ENCODE measurements around the gene RBM14. TPM values are rescaled to one million over a fixed set of nuclear protein-coding genes. Genes with fewer than 3 reads are reported as not detected.

The RBM14 gene, protein sequence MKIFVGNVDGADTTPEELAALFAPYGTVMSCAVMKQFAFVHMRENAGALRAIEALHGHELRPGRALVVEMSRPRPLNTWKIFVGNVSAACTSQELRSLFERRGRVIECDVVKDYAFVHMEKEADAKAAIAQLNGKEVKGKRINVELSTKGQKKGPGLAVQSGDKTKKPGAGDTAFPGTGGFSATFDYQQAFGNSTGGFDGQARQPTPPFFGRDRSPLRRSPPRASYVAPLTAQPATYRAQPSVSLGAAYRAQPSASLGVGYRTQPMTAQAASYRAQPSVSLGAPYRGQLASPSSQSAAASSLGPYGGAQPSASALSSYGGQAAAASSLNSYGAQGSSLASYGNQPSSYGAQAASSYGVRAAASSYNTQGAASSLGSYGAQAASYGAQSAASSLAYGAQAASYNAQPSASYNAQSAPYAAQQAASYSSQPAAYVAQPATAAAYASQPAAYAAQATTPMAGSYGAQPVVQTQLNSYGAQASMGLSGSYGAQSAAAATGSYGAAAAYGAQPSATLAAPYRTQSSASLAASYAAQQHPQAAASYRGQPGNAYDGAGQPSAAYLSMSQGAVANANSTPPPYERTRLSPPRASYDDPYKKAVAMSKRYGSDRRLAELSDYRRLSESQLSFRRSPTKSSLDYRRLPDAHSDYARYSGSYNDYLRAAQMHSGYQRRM
- polyA plus RNA-seq (2011; rRNA removed) = 21.4 and 25.0 TPM in 2 replicates
- 20.6 and 22.4 TPM in 2 replicates for polyA minus RNA-seq (2011; rRNA and poly(A)+ RNA removed)

DNA sequence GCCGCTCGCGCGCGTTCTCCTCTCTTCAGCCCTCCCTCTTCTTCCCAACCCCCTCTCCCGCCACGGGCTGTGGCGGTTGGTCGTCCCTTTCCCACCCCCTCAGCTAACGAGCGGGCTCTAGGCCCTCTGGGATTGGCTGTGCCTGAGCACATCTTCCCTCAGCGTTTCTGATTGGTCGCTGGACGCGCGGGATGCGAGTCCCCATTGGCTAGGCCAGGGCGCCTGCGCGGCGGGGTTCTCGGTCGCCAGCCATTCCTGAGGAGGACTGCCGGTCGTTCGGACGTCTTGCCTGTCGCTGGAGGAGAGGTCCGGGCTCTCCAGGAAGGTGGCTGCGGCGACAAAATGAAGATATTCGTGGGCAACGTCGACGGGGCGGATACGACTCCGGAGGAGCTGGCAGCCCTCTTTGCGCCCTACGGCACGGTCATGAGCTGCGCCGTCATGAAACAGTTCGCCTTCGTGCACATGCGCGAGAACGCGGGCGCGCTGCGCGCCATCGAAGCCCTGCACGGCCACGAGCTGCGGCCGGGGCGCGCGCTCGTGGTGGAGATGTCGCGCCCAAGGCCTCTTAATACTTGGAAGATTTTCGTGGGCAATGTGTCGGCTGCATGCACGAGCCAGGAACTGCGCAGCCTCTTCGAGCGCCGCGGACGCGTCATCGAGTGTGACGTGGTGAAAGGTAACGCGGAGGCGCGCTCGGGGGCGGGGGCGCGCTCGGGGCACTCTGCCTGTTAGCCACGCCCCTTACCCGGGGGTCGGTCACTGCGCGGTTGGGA is at the start of gene RBM14:
Gene RBM14, plus strand, starts transcription at position 252 of the 776 bp plus-strand sequence. Its CDS starts 91 bp downstream, at position 343.
- Histone ChIP-seq H3K4me3 (ENCODE audit: low read depth, low read length) (peak within 1 kb of the TSS; percentile 95), H3K27me3 (ENCODE audit: control insufficient read depth, insufficient read depth, low read length) (no peaks in the 10 kb centered on the region), H3K27ac (ENCODE audit: low read depth, low read length) (peak within 1 kb of the TSS; percentile 93), H3K9me3 (ENCODE audit: control insufficient read depth, insufficient read depth, low read length) (0 out of 2 replicates have a peak, but pooled peaks cover 4% of the 10 kb centered on the region)
- CTCF ChIA-PET = interaction anchor here (0.5 to 0.7 kb wide), 2 partner anchors 37 to 68 kb away, joined by 3 to 4 read pairs; no protein-coding TSS in a partner anchor
- POLR2A ChIA-PET = interaction anchor here (0.6 to 4.6 kb wide), 21 partner anchors 8 to 728 kb away, joined by 3 to 61 read pairs (median 4); partner anchors contain the start of genes ACTN3, CCDC87, CCS and CTSF
- peak; percentile 96 for DNase-seq (ENCODE audit: low read depth, low spot score)
- TF ChIP-seq, protein P1, sequence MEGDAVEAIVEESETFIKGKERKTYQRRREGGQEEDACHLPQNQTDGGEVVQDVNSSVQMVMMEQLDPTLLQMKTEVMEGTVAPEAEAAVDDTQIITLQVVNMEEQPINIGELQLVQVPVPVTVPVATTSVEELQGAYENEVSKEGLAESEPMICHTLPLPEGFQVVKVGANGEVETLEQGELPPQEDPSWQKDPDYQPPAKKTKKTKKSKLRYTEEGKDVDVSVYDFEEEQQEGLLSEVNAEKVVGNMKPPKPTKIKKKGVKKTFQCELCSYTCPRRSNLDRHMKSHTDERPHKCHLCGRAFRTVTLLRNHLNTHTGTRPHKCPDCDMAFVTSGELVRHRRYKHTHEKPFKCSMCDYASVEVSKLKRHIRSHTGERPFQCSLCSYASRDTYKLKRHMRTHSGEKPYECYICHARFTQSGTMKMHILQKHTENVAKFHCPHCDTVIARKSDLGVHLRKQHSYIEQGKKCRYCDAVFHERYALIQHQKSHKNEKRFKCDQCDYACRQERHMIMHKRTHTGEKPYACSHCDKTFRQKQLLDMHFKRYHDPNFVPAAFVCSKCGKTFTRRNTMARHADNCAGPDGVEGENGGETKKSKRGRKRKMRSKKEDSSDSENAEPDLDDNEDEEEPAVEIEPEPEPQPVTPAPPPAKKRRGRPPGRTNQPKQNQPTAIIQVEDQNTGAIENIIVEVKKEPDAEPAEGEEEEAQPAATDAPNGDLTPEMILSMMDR (IDR thresholded peaks at IDR 0.05; ENCODE audit: low read depth, low read length) = no peak

DNA sequence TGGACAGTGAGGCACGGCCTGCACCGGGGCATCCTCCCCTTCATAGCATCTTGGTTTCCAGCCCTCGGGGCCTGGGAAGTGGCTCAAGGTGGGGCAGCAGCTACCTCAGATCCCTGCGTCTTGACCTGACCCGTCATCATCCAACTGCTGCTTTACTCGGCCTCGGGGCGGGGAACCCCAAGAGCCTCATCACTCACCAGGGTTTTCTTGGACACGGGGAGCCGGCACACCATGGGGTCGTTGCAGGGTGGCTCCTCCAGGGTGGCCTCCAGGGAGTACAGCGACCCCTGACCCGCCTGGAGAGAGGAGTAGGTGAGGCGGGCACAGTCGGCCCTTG is 48.7 kb upstream of the RBM14 start:
- Histone ChIP-seq H3K4me3 (ENCODE audit: low read depth, low read length) (peak overlapping the region; percentile 56), H3K27ac (ENCODE audit: low read depth, low read length) (no peak overlapping the region), H3K9me3 (ENCODE audit: control insufficient read depth, insufficient read depth, low read length) (no peaks in the 10 kb centered on the region), H3K27me3 (ENCODE audit: control insufficient read depth, insufficient read depth, low read length) (peaks cover 4% of the 10 kb centered on the region)
- DNase-seq (ENCODE audit: low read depth, low spot score) = no peak
- TF ChIP-seq, protein P1 (IDR thresholded peaks at IDR 0.05; ENCODE audit: low read depth, low read length) = no peak
- ChIA-PET CTCF (interaction anchor here (0.6 kb wide), 1 partner anchor 8 kb away, joined by 3 read pairs; no protein-coding TSS in a partner anchor), POLR2A (interaction anchor here (1.2 kb wide), 1 partner anchor 49 kb away, joined by 5 read pairs; the partner anchor contains the start of gene RBM14)

- ChIA-PET CTCF (interaction anchor here (0.6 to 2.0 kb wide), 5 partner anchors 9 to 267 kb away, joined by 3 to 10 read pairs (median 3); no protein-coding TSS in a partner anchor), POLR2A (interaction anchor here (0.5 to 1.2 kb wide), 7 partner anchors 22 to 116 kb away, joined by 3 to 6 read pairs (median 4); partner anchors contain the start of genes ACTN3, RBM14, RBM4 and ZDHHC24)
- no peak within 1 kb of the TSS for H3K27ac ChIP-seq (ENCODE audit: low read depth, low read length)
- DNase-seq (ENCODE audit: low read depth, low spot score) = peak; percentile 24
- peaks cover 4% of the 10 kb centered on the region for H3K27me3 ChIP-seq (ENCODE audit: control insufficient read depth, insufficient read depth, low read length)
- H3K9me3 ChIP-seq (ENCODE audit: control insufficient read depth, insufficient read depth, low read length) = no peaks in the 10 kb centered on the region
- H3K4me3 ChIP-seq (ENCODE audit: low read depth, low read length) = peak within 1 kb of the TSS; percentile 56
- TF ChIP-seq, protein P1 (IDR thresholded peaks at IDR 0.05; ENCODE audit: low read depth, low read length) = no peak
Observed at GRCh38 chr11:66568124-66568916, 48.1 kb upstream of the RBM14 start, which contains the start of gene CTSF. TSS of gene CTSF (minus strand) at chr11:66568606. CDS start at chr11:66568486, 120 bp downstream.

- ChIA-PET POLR2A (interaction anchor here (0.5 to 1.2 kb wide), 7 partner anchors 23 to 115 kb away, joined by 3 to 6 read pairs (median 4); partner anchors contain the start of genes ACTN3, PELI3, RBM14 and RBM4), CTCF (interaction anchor here (1.2 to 2.0 kb wide), 4 partner anchors 9 to 125 kb away, joined by 3 to 10 read pairs (median 4); no protein-coding TSS in a partner anchor)
- no peak for DNase-seq (ENCODE audit: low read depth, low spot score)
- TF ChIP-seq, protein P1 (IDR thresholded peaks at IDR 0.05; ENCODE audit: low read depth, low read length) = no peak
- Histone ChIP-seq H3K27me3 (ENCODE audit: control insufficient read depth, insufficient read depth, low read length) (peaks cover 4% of the 10 kb centered on the region), H3K27ac (ENCODE audit: low read depth, low read length) (no peak overlapping the region), H3K4me3 (ENCODE audit: low read depth, low read length) (no peak overlapping the region), H3K9me3 (ENCODE audit: control insufficient read depth, insufficient read depth, low read length) (no peaks in the 10 kb centered on the region)
Observed at GRCh38 chr11:66569076-66569475, 47.4 kb upstream of the RBM14 start.
